ENCODE measurements around the gene BANF1.

Gene BANF1

GRCh38 chr11:66050581-66051231 lies 48.4 kb downstream of the BANF1 start:
- Mint-ChIP-seq H3K27me3 (ENCODE audit: low read depth) (peaks cover 5% of the 10 kb centered on the region), H3K4me1 (ENCODE audit: low read depth) (peaks cover 33% of the 10 kb centered on the region), H3K36me3 (ENCODE audit: low read depth) (peaks cover 24% of the 10 kb centered on the region), H3K9me3 (no peaks in the 10 kb centered on the region), H3K27ac (peak overlapping the region; percentile 90), H3K4me3 (peak overlapping the region; percentile 100)

- H3K9me3 Mint-ChIP-seq: no peaks in the 10 kb centered on the region
- H3K27me3 Mint-ChIP-seq (ENCODE audit: low read depth): peaks cover 5% of the 10 kb centered on the region
Observed at GRCh38 chr11:66051371-66051765, 49.1 kb downstream of the BANF1 start.

GRCh38 chr11:66051766-66052663 lies 49.7 kb downstream of the BANF1 start, which contains the start of gene SF3B2:
TSS of gene SF3B2 (plus strand) at chr11:66052364. CDS start at chr11:66052385, 21 bp downstream.
- H3K36me3 Mint-ChIP-seq (ENCODE audit: low read depth): peaks cover 32% of the 10 kb centered on the region
- peak within 1 kb of the TSS; percentile 100 for H3K4me3 Mint-ChIP-seq
- H3K9me3 Mint-ChIP-seq: no peaks in the 10 kb centered on the region
- peaks cover 5% of the 10 kb centered on the region for H3K27me3 Mint-ChIP-seq (ENCODE audit: low read depth)
- peak within 1 kb of the TSS; percentile 99 for H3K27ac Mint-ChIP-seq
- H3K4me1 Mint-ChIP-seq (ENCODE audit: low read depth): peaks cover 33% of the 10 kb centered on the region

More at GRCh38 chr11:66051371-66051765, 49.1 kb downstream of the BANF1 start:
- Mint-ChIP-seq H3K4me1 (ENCODE audit: low read depth) (peaks cover 33% of the 10 kb centered on the region), H3K36me3 (ENCODE audit: low read depth) (peaks cover 26% of the 10 kb centered on the region), H3K4me3 (peak overlapping the region; percentile 100), H3K27ac (peak overlapping the region; percentile 90)

GRCh38 chr11:66052664-66052982 lies 50.3 kb downstream of the BANF1 start:
- H3K27ac Mint-ChIP-seq: peak overlapping the region; percentile 99
- peaks cover 33% of the 10 kb centered on the region for H3K4me1 Mint-ChIP-seq (ENCODE audit: low read depth)
- H3K36me3 Mint-ChIP-seq (ENCODE audit: low read depth): peaks cover 37% of the 10 kb centered on the region
- peaks cover 5% of the 10 kb centered on the region for H3K27me3 Mint-ChIP-seq (ENCODE audit: low read depth)
- peak overlapping the region; percentile 100 for H3K4me3 Mint-ChIP-seq
- no peaks in the 10 kb centered on the region for H3K9me3 Mint-ChIP-seq
